ENCODE measurements around the gene IFNA16.
"Not testable (repeated sequence)": the region's sequence is repeated elsewhere in the genome, so short reads cannot be mapped to it uniquely, and the experiment has no call there.

Gene IFNA16

GRCh38 chr9:21217211-21217610 lies at the start of gene IFNA16:
TSS of gene IFNA16 (minus strand) at chr9:21217311. CDS start at chr9:21217305, 6 bp downstream.
- not testable (repeated sequence) for DNase-seq (ENCODE audit: low read depth in 2 of 2)

- DNase-seq (ENCODE audit: low read depth in 2 of 2), result no peak
These were observed 48.5 kb upstream of the IFNA16 start for GRCh38 chr9:21265421-21266189.

- DNase-seq (ENCODE audit: low read depth in 2 of 2), result no peak
These were observed 38.6 kb upstream of the IFNA16 start for GRCh38 chr9:21255538-21256212.

GRCh38 chr9:21252721-21253547 lies 35.8 kb upstream of the IFNA16 start:
- DNase-seq (ENCODE audit: low read depth in 2 of 2), result no peak

GRCh38 chr9:21251638-21252037 lies 34.5 kb upstream of the IFNA16 start:
- no peak for DNase-seq (ENCODE audit: low read depth in 2 of 2)

GRCh38 chr9:21251190-21251589 lies 34.1 kb upstream of the IFNA16 start:
- DNase-seq (ENCODE audit: low read depth in 2 of 2), result no peak

GRCh38 chr9:21244836-21245235 lies 27.7 kb upstream of the IFNA16 start:
- no peak for DNase-seq (ENCODE audit: low read depth in 2 of 2)

- no peak for DNase-seq (ENCODE audit: low read depth in 2 of 2)
These were observed 22.8 kb upstream of the IFNA16 start, which contains the start of gene IFNA14 for GRCh38 chr9:21239911-21240310. TSS of gene IFNA14 (minus strand) at chr9:21240005. CDS start at chr9:21239935, 70 bp downstream.

GRCh38 chr9:21236360-21236714 lies 19.2 kb upstream of the IFNA16 start:
- DNase-seq (ENCODE audit: low read depth in 2 of 2), result not testable (repeated sequence)

- DNase-seq (ENCODE audit: low read depth in 2 of 2), result not testable (repeated sequence)
These were observed 18.6 kb upstream of the IFNA16 start for GRCh38 chr9:21235468-21236359.

- DNase-seq (ENCODE audit: low read depth in 2 of 2), result no peak
These were observed 17.1 kb upstream of the IFNA16 start for GRCh38 chr9:21234153-21234687.

- no peak for DNase-seq (ENCODE audit: low read depth in 2 of 2)
These were observed 16.1 kb upstream of the IFNA16 start for GRCh38 chr9:21233258-21233657.

- DNase-seq (ENCODE audit: low read depth in 2 of 2), result no peak
These were observed 11.0 kb upstream of the IFNA16 start, which contains the start of gene IFNA17 for GRCh38 chr9:21228122-21228521. TSS of gene IFNA17 (minus strand) at chr9:21228222. CDS start at chr9:21228173, 49 bp downstream.

GRCh38 chr9:21213411-21214326 lies 3.4 kb downstream of the IFNA16 start:
- not testable (repeated sequence) for DNase-seq (ENCODE audit: low read depth in 2 of 2)

- not testable (repeated sequence) for DNase-seq (ENCODE audit: low read depth in 2 of 2)
These were observed 5.0 kb downstream of the IFNA16 start for GRCh38 chr9:21212160-21212559.

- not testable (repeated sequence) for DNase-seq (ENCODE audit: low read depth in 2 of 2)
These were observed 6.3 kb downstream of the IFNA16 start for GRCh38 chr9:21210782-21211181.

- no peak for DNase-seq (ENCODE audit: low read depth in 2 of 2)
These were observed 6.8 kb downstream of the IFNA16 start for GRCh38 chr9:21210311-21210710.

GRCh38 chr9:21207043-21207442 lies 10.1 kb downstream of the IFNA16 start, which contains the start of gene IFNA10:
TSS of gene IFNA10 (minus strand) at chr9:21207143. CDS start at chr9:21207097, 46 bp downstream.
- not testable (repeated sequence) for DNase-seq (ENCODE audit: low read depth in 2 of 2)

- DNase-seq (ENCODE audit: low read depth in 2 of 2), result no peak
These were observed 11.9 kb downstream of the IFNA16 start for GRCh38 chr9:21205204-21205603.
